ENCODE measurements around the gene RTP5.

RTP5 gene

DNA sequence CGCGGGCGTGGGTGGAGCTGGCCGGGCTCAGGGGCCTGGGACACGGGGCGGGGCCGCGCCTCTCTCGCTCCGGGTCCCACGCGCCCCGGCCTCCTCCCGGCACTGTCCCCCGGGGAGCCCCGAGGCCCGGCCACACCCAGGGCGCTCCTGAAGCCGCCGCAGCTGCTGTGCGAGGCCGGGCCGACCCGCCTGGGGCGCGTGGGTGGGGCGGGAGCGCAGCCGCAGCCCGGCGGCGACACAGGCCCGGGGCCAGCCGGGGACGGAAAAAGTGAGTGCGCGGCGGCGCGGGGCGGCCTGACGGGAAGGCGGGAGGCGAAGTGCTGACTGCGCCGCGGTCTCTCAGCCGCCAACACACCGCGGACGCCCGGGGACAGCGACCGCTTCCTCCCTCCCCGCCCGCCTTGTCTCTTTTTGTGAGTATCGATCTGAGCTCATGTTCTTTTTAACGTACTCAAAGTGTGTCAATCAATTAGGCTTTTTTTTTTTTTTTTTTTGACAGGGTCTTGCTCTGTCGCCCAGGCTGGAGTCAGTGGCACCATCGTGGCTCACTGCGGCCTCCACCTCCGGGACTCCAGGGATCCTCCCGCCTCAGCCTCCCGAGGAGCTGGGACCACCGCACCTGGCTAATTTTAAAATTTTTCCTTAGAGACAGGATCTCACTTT lies 25.3 kb upstream of the RTP5 start:
- peak; percentile 78 for DNase-seq

DNA sequence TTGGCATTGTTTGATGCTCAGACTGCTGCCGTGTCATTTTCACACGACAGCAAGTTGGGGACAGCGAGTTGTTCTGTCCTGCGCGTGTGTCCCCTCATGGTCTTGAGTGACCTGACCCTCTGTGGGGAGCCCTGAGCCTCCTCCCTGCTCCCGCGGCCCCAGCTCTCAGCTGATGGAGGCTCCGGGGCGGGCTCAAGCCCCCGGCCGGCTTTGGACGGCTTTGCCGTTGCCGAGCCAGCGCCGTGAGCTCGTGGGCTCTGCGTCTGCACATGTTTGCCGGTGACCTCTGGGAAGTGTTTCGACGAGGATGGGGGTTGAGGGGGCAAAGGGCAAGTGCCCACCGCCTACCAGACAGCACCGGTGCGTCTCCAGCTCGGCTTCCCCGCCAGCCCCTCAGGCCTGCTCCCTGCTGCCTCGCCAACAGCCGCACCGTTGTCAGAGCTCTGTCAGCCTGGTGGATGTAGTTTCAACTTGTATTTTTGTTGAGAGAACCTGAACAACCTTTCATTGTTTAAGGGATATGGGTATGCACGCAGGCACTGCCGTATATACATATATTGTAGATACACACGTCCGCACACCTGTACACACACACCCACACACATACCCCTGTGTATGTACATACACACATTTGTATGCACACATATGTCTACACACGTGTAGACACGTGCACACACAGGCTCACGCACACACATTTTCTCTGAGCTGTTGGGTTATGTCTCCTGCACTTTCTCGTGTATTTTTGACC lies 24.5 kb upstream of the RTP5 start:
- no peak for DNase-seq

DNA sequence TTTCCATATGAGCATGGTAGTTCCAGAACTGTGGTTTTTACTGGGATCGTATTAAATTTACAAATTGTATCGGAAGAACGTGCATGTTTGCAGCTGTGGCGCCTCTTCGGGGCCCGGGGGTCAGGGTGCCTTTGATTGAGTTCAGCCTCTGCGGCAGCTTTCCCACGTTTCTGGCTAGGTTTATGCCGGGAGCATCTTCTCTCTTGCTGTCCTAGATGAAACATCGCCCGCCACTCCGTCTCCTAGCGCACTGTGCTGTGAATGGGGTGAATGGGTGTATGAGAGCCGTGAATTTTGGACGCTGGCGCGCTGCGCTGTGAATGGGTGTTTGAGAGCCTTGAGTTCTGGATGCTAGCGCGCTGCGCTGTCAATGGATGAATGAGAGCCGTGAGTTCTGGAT lies 23.1 kb upstream of the RTP5 start:
- no peak for DNase-seq

DNA sequence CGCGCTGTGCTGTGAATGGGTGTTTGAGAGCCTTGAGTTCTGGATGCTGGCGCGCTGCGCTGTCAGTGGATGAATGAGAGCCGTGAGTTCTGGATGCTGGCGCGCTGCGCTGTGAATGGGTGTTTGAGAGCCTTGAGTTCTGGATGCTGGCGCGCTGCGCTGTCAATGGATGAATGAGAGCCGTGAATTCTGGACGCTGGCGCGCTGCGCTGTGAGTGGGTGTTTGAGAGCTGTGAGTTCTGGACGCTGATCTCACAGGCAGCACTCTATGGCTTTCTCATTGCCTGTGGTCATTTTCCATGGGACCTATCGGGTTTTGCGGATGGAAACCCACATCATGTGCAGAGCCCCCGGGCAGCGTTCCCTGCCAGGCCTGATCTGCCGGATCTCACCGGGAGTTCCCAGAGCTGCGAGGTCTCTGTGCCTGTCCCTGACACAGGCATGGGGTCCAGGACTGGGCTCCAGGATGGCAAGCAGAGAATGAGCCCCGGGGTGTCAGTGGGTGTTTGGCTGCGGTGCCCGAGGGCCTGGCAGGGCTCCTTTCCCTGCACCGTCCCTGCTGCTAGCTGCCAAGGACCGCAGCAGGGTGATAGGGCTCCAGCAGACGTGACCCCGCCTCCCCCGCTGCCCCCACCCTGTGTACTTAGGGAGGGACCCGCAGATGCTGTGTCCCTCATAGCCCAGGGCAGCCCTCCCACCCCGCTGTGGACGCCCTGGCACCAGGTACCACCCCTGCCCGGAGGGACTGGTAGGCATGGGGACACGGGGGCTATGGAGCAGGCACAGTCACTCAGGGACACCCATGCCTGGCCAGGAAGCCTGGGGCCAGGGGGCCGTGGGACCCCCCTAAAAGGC lies 20.5 kb upstream of the RTP5 start:
- DNase-seq = no peak

DNA sequence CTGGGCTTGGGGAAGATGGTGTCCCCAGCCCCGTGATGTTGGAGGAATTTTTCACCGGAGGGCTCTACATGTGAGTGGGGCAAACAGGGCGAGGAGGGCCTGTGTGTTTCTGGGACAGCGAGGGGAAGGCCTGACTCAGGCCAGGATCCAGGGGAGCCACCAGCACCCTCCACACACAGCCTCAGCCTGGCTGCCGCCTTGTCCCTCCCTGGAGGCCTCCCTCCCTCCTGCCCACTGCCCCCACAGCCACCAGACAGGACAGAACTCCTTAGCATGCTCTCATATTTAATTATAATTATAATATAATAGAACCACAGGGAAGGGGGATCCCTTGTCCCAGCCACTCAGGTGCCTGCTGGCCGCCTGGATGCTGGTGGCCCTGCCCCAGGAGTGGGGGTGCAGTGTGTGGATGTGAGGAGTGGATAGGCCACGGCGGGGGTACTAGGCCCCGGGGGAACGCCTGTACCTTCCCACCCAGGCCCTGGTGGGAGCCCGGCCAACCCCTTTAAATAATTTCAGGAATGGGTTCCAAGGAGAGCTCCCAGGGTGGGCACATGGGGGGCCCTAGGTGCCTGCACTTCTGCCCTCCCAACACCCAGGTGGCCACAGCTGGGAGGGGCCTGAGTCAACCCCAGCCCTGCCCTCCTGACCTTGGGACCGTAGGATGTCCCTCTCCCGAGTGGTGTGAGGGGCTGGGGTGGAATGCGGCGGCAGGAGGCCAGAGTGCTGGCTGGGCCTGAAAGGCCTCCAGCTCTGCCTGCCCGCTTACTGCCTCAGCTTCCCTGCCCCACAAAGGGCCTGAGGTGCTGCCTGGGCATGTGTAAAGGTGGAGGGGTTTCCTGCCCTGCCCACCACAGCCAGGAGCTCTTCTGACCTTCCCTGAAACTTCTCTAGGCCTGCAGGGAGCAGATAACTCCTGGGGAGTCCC lies 19.6 kb upstream of the RTP5 start:
- DNase-seq = no peak

DNA sequence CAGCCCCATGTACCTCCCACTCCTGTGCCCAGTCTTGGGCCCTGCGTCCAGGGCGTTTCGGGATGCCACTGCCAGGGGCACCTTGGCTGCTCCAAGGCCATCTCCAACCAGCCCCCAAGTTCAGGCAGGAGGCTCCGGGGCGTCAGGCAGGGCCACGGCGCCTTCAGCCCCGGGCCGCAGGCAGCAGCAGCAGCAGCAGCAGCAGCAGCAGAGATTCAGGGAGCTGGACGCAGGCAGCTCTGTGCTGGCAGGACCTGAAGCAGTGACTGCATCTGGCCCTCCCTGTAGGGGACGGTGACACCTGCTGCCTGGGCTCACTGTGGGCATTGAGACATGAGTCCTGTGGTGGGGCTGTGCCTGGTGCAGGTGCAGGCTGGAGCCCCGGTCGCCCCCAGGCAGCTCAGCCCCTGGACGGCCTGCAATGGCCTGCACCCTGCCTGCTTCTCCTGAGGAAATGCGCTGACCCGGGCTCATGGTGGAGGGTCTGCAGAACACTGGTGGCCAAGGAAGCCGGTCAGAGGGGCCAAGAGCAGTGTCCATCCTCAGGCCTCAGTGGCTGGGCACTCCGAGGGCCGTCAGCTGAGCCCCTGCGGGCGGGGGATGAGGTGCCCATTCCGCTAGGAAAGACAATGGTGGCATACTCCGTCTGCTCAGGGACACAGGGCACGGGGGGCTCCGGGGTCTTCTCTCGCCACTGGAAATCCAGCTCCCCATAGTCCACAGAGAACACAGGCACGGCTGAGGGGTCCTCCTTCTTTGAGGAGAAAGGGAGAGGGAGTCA lies 18.8 kb upstream of the RTP5 start:
- DNase-seq = no peak

DNA sequence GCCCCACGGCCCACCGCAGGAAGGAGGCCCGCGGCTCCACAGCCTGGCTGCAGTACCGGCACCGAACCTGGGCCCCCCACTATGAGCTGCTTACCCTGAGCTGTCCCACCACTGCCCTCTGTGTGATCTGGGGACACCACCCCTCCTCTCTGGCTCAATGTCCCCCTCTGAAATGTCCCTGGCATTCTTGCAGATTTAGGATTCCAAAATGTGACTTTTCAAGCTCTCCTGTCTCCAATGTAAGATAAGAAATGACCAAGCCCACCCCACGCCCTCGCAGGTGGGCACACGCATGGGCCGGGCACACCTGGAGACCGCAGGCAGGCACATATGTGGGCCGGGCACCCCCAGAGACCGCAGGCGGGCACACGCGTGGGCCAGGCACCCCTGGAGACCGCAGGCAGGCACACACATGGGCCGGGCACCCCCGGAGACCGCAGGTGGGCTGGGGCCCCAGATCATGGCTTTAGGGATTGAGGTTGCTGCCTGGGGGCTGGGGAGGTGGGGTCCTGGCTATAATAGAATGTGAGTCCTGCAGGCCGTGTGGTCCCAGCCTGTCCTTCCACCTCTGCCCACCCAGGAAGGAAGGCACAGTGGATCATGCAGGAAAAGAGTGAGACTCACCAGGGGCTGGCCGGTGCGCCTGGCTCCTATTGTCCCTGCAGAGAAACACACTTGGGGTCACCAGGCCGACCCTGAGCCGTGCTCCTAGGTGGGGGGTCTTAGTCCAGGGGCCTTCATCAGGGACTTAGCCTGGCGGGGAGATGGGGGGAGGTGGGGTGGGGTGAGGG lies 18.0 kb upstream of the RTP5 start:
- DNase-seq = no peak

DNA sequence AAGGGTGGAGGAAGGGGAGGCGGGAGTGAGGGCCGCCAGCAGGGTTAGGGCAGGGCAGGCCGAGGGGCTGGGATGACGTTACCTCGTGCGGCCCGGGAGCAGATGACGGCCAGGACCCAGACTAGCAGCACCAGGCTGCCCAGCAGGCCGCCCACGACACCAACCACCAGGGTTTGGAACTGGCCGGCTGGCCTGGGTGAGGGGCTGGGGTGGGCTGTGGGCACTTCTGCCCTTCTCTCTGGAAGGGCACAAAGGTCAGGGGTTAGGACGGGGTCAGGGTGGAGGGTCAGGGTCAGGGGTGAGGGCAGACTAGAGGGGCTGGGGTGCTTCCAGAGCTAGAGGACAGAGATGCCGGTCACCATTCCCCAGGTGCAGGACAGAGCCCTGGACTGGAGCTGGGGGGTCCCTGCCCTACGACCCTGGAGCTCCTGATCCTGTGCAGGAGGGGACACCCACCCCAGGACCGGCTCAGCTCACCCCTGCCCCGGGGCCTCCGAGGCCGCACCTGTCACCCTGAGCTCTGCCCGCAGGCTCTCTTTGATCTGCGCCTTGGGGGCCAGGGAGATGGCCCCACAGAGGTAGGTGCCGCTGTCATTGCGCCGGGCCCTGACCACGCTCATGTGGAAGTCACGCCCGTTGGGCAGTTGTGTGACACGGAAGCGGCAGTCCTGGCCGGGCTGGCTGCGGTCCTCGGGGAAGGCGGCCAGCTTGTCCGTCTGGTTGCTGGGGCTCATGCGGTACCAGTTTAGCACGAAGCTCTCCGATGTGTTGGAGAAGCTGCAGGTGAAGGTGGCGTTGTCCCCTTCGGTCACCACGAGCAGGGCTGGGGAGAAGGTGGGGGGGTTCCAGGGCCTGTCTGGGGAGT lies 17.2 kb upstream of the RTP5 start:
- peak; percentile 7 for DNase-seq

DNA sequence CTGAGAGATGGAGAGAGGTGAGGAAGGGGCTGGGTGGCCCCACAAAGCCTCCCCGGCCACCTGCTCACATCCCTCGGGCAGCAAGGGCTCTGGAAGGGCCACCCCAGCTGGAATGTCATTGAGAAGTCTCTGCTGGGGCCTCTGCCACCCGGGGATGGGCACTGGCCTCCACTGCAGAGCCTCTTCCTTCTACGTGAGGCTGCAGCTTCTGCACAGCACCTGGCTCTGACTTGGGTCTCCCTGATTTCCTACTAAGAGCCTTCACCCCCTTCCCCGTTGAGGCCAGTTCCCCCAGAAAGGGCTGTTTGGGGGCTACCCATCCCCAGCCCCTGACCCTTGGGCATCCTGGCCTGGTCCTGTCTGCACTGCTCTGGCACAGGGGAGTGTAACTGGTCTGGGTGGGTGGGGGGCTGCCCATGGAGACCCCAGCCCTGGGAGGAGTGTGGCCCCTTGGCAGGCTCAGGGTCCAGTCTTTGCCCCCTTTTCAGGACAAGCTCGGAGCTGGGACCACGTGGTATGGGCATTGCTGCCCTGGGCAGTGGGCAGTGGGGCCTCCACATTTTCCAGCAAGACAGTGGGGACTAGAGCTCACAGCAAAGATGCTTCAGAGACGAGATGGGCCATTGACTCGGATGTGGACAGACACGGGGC lies 16.4 kb upstream of the RTP5 start:
- no peak for DNase-seq

DNA sequence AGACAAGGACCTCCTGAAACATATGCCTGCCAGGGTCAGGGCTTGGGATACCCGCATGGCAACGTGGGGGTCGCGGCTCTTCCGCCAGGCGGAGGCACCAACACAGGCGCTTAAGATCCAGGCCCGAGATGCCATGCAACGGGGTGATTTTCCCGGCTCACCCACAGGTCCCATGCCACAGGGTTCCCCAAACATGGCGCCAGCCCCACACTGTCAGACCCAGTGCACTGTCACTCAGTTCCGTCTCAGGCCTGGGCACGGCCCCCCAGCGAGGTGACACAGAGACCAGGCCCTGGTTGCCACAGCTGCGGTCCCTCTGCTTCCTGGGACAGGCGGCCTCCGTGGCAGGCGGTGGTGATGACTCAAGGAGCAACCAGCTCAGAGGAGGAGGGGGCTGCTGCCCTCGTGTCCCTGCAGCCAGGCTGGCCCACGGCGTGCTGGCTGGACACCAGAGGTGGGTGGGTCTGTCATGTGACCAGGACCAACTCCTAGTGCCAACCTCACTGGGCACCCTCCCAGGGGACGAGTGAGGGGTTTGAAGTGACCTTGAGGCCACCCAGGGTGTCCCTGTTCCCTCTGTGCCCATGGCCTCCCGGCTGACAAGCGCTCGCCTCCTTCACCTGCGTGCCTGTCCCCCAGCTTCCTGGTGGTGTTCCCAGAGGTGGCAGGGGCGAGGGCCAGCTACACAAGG lies 15.7 kb upstream of the RTP5 start:
- DNase-seq = peak; percentile 7

DNA sequence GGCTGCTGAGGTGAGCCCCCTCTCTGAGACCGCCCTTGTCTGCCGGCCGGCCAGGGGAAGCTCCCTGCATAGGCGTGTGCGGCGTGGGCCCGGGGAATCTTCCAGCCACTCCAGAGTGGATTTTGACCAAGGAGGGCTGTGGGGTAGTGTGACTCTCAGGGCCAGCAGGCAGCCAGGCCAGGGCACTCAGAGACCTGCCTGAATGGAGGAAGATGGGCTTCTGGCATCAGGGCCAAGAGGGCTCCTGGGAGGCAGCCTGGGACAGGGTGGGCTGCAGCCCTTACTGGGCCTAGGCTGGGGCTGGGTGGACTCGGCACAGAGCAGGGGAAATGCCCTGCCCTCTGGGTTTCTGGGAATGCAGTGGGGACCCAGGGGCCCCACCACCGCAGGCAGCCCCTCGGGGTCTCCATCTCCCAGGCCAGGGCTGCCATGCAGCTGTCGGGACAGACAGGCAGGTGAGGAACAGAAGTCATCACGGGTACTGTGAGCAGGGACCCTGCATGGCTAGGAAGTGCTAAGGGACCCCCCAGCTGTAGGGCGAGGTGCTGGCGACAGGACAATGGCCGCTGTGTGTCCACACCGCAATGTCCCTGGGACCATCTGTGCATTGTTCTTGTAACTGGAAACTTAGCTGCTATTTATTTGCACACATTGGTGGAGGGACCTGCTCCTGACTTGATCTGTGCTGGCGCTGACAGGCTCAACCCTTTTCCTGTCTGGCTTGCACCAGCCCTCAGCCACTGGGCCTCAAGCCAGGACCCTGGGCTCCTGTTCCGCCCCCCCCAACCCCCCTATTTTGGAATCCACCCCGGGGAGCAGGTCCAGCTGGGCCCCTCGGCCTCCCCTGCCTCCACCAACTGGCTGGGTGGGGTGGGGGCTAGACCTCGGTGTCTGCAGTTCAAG lies 14.9 kb upstream of the RTP5 start:
- DNase-seq = peak; percentile 7

DNA sequence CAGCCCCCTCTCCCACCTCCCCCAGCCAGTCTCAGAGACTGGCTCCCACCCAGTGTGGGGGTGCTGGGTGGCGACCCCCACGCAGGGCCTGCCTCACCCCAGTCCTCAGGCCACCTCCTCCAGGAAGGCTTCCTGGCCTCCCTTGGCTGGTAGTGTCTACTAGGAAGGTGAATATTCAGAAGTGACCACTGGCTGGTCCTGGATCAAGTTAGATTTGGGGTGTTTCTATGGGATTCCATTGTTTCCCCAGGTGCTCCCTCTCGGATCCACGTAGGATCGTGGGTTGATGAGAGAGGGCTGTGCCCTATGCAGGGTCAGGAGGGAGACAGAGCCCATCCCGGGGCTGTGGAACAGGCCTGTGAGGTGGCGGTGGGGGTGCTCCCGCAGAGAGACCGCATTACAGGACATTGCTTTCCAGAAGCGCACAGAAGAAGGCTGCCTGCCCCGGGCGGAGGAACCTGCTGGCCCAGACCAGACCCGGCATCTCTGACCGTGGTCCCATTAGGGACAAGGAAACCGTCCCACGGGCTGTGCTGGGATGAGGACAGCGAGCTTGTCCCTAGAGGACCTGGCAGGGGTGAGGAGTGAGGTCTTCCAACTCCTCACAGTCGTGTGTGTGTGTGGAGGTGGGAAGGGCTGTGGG lies 14.2 kb upstream of the RTP5 start:
- peak; percentile 7 for DNase-seq

DNA sequence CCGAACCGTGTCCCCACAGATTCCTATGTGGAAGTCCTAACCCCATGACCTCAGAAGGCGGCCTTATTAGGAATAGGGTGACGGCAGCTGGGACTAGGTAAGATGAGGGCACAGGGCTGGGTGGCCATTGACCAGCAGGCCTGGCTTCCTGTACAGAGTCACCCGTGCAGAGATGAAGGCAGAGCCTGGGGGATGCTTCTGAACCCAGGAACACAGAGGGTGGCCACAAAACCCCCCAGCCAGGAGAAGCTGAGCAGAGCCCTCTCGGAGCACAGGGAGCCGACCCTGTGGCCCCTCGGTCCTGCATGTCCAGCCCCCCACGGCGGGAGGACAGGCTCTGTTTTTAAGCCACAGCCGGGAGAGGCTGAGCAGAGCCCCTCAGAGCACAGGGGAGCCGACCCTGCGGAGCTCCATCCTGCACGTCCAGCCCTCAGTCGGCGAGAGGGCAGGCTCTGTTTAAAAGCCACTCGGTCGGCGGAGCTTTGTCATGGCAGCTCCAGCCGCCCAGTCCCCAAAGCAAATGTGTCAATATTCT lies 13.6 kb upstream of the RTP5 start:
- no peak for DNase-seq

DNA sequence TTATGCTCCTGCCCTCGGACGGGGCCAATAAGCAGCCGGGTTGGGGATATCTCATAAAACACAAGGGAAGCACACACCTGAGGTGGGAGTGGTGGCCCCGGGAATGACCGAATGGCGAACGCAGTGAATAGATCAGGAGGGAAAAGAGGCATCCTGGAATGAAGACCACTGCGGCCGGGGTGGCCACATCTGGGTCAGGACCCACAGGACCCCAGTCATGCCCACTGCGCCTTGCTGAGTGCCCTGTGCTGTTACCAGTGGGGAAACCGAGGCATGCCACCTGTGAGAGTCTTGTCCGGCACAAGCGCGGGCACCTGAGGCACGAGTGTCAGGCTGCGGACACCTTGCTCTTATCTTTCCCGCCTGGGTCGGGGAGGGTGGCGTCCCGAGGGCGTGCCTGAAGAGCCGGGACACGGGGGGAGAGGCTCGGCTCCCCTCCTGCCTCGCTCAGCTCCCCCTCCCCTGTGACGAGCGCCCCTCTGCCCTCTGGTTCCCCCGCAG lies 12.4 kb upstream of the RTP5 start:
- peak; percentile 7 for DNase-seq

DNA sequence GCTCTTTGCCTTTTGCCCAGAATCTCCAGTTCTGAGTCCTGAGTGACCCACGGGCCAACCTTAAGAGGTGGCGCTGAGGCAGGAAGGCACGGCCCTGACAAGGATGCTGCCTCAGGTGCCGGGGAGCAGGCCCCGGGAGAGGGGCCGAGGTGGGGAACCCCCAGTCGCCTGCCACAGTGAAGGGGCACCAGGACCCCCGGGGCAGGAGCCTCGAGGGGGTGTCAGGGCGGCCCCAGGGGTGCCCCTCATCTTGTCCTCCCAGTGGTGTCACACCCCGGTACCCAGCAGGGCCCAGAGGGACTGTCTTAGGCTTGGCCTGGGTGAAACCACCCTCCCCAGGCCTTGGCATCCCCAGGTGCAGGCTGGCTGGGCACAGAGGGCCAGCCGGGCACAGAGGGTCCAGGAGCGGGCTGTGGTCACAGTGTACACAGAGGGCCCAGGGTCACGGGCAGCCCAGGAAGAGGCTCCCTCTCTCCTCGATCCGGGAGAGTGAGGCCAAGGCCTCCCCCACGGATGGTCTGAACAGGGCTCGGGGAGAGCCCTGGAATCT lies 11.9 kb upstream of the RTP5 start:
- no peak for DNase-seq

Data from activated CD4-positive, alpha-beta T cell treated with anti-CD3 and anti-CD28 coated beads for 1 hour (primary cell).